ENCODE measurements around the gene CSNK1G2. TPM values are rescaled to one million over a fixed set of nuclear protein-coding genes. Genes with fewer than 3 reads are reported as not detected.

The CSNK1G2 gene
- total RNA-seq, 6 experiments from 2014 or later: 44.8 to 52.0 (median 51.1) TPM

DNA sequence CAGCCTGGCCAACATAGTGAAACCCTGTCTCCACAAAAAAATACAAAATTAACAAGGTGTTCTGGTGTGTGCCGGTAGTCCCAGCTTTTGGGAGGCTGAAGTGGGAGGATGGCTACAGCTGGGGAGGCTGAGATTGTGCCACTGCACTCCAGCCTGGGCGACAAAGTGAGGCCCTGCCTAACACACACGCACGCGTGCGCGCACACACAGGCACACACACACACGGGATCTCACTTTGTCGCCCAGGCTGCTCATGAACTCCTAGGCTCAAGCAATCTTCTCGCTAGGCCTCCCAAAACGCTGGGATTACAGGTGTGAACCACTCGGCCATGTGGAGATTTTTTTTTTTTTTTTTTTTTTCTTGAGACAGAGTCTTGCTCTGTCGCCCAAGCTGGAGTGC lies 77.8 kb downstream of the CSNK1G2 start:
- no peaks in the 10 kb centered on the region for H3K9me3 Mint-ChIP-seq
- TF ChIP-seq, protein P1, sequence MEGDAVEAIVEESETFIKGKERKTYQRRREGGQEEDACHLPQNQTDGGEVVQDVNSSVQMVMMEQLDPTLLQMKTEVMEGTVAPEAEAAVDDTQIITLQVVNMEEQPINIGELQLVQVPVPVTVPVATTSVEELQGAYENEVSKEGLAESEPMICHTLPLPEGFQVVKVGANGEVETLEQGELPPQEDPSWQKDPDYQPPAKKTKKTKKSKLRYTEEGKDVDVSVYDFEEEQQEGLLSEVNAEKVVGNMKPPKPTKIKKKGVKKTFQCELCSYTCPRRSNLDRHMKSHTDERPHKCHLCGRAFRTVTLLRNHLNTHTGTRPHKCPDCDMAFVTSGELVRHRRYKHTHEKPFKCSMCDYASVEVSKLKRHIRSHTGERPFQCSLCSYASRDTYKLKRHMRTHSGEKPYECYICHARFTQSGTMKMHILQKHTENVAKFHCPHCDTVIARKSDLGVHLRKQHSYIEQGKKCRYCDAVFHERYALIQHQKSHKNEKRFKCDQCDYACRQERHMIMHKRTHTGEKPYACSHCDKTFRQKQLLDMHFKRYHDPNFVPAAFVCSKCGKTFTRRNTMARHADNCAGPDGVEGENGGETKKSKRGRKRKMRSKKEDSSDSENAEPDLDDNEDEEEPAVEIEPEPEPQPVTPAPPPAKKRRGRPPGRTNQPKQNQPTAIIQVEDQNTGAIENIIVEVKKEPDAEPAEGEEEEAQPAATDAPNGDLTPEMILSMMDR (IDR thresholded peaks at IDR 0.05): no peak

DNA sequence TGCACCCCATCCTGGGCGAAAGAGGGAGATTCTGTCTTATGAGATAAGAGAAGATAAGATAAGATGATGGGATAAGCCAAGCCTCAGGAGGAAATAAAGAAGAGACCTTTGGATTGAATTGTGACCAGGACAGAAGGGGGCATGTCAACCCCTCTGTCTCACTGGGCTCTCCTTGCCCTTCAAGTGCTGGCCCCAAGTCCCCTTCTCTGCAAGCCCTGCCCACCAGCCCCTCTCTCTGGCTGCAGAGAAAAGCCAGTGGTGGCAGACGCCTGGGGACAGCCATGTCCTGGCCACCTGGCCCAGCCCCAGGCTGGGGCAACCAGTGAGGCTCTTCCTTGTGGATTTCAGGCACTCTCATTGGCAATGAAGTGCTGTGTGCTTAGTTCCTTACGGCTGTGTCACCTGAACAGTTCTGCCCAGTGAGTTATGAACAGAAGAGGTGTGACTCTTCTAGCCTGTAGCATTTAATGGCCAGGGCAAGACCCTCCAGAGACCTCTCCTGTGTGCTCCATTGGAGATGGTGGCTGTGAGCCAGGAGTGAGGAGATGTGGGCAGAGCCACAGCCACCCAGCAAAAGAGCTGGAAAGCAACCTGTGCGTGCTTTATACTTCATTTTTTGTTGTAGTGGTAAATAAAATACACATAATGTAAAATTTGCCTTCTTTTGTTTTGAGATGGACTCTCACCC lies 80.6 kb downstream of the CSNK1G2 start:
- H3K36me3 Mint-ChIP-seq (ENCODE audit: low read depth): no peaks in the 10 kb centered on the region; the same call in 1 of the 2 replicates
- H3K9me3 Mint-ChIP-seq: peaks cover 6% of the 10 kb centered on the region
- no peak for DNase-seq
- no peak overlapping the region for H3K27ac Mint-ChIP-seq
- no peaks in the 10 kb centered on the region for H3K4me1 Mint-ChIP-seq (ENCODE audit: low read depth)
- TF ChIP-seq, protein P1 (IDR thresholded peaks at IDR 0.05): no peak
- H3K27me3 Mint-ChIP-seq (ENCODE audit: insufficient read depth): peaks cover 2% of the 10 kb centered on the region
- H3K4me3 Mint-ChIP-seq: no peak overlapping the region

More for the DNA sequence above, 77.8 kb downstream of the CSNK1G2 start:
- Mint-ChIP-seq H3K27ac (no peak overlapping the region), H3K4me1 (ENCODE audit: low read depth) (no peaks in the 10 kb centered on the region), H3K4me3 (no peak overlapping the region), H3K36me3 (ENCODE audit: low read depth) (no peaks in the 10 kb centered on the region), H3K27me3 (ENCODE audit: insufficient read depth) (peaks cover 2% of the 10 kb centered on the region; the same call in 1 of the 2 replicates)
- DNase-seq: no peak

DNA sequence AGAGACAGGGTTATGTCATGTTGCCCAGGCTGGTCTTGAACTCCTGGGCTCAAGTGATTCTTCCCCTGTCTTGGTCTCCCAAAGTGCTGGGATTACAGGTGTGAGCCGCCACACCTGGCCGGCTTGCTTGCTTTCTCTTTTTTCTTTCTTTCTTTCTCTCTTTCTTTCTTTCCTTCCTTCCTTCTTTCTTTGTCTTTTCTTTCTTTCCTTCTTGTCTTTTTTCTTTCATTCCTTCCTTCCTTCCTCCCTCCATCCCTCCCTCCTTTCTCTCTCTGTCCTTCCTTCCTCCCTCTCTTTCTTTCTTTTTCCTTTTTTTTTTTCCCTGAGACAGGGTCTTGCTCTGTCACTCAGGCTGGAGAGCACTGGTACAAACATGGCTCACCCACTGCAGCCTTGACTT lies 81.3 kb downstream of the CSNK1G2 start:
- peaks cover 6% of the 10 kb centered on the region for H3K9me3 Mint-ChIP-seq
- DNase-seq: no peak
- no peaks in the 10 kb centered on the region for H3K4me1 Mint-ChIP-seq (ENCODE audit: low read depth)
- H3K36me3 Mint-ChIP-seq (ENCODE audit: low read depth): no peaks in the 10 kb centered on the region; the same call in 1 of the 2 replicates
- H3K4me3 Mint-ChIP-seq: no peak overlapping the region
- TF ChIP-seq, protein P1 (IDR thresholded peaks at IDR 0.05): no peak
- peaks cover 2% of the 10 kb centered on the region for H3K27me3 Mint-ChIP-seq (ENCODE audit: insufficient read depth)
- H3K27ac Mint-ChIP-seq: no peak overlapping the region

DNA sequence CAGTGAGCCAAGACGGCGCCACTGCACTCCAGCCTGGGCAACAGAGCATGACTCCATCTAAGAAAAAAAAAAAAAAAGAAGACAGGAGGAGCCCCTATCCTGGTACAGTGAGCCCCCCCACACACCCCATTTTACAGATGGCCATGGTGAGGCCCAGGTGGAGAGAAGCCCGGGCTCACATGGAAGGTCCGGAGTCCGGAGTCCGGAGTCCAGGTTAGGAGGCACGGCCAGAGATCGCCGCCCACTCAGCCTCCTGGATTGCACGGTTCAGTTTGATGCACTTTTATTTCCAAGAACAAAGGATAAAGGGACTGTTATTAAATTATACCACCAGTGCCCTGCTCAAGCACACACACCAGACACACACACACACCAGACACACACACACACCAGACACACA lies 85.8 kb downstream of the CSNK1G2 start:
- Mint-ChIP-seq H3K36me3 (ENCODE audit: low read depth) (no peaks in the 10 kb centered on the region; the same call in 1 of the 2 replicates), H3K4me1 (ENCODE audit: low read depth) (peaks cover 7% of the 10 kb centered on the region), H3K27me3 (ENCODE audit: insufficient read depth) (peaks cover 2% of the 10 kb centered on the region), H3K27ac (no peak overlapping the region), H3K4me3 (no peak overlapping the region), H3K9me3 (peaks cover 6% of the 10 kb centered on the region)
- DNase-seq: no peak
- TF ChIP-seq, protein P1 (IDR thresholded peaks at IDR 0.05): no peak

DNA sequence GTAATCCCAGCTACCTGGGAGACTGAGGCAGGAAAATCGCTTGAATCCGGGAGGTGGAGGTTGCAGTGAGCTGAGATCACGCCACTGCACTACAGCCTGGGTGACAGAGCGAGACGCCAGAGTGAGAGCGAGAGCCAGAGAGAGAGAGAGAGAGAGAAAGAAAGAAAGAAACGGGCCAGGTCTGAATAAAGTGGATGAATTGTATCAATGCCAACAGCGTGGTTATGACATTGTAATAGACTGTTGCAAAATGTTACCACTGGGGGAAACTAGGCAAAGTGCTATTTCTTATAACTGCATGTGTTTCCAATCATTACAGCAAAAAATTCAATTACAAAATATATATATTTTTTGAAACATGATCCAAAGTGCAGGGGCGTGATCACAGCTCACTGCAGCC lies 86.4 kb downstream of the CSNK1G2 start:
- peak; percentile 61 for DNase-seq
- H3K27ac Mint-ChIP-seq: no peak overlapping the region
- peaks cover 12% of the 10 kb centered on the region for H3K4me1 Mint-ChIP-seq (ENCODE audit: low read depth)
- no peak overlapping the region for H3K4me3 Mint-ChIP-seq
- TF ChIP-seq, protein P1 (IDR thresholded peaks at IDR 0.05): 0 out of 2 replicates have a peak, but pooled peaks have one; percentile 28
- H3K36me3 Mint-ChIP-seq (ENCODE audit: low read depth): no peaks in the 10 kb centered on the region; the same call in 1 of the 2 replicates
- H3K27me3 Mint-ChIP-seq (ENCODE audit: insufficient read depth): peaks cover 2% of the 10 kb centered on the region
- H3K9me3 Mint-ChIP-seq: peaks cover 6% of the 10 kb centered on the region

Other genes starting within 250 kb of the CSNK1G2 start
- not detected for gene ONECUT3, start 187.7 kb upstream of the CSNK1G2 start, total RNA-seq (2021; fragmentation: NEBNext Ultra II Directional; extraction: Animal tissue kit (Norgen Biotek cat#: 25700))
- gene ATP8B3, start 128.9 kb upstream of the CSNK1G2 start, total RNA-seq (2021; fragmentation: NEBNext Ultra II Directional; extraction: Animal tissue kit (Norgen Biotek cat#: 25700)): 1 to 10 TPM; 4.9 to 8.8 (median 7.6) TPM
- gene REXO1, start 92.7 kb upstream of the CSNK1G2 start, total RNA-seq (2021; fragmentation: NEBNext Ultra II Directional; extraction: Animal tissue kit (Norgen Biotek cat#: 25700)): 10 to 100 TPM; 32.9 to 38.2 (median 34.6) TPM
- 10 to 100 TPM; 37.7 to 48.3 (median 41.6) TPM for gene KLF16, start 77.6 kb upstream of the CSNK1G2 start, total RNA-seq (2021; fragmentation: NEBNext Ultra II Directional; extraction: Animal tissue kit (Norgen Biotek cat#: 25700))
- 10 to 100 TPM; 61.0 to 80.0 (median 67.9) TPM for gene ABHD17A, start 55.7 kb upstream of the CSNK1G2 start, total RNA-seq (2021; fragmentation: NEBNext Ultra II Directional; extraction: Animal tissue kit (Norgen Biotek cat#: 25700))
- gene ADAT3, start 35.8 kb upstream of the CSNK1G2 start, total RNA-seq (2021; fragmentation: NEBNext Ultra II Directional; extraction: Animal tissue kit (Norgen Biotek cat#: 25700)): 1 to 10 TPM; 2.3 to 4.2 (median 3.0) TPM
- gene SCAMP4, start 35.8 kb upstream of the CSNK1G2 start, total RNA-seq (2021; fragmentation: NEBNext Ultra II Directional; extraction: Animal tissue kit (Norgen Biotek cat#: 25700)): 10 to 100 TPM; 51.7 to 84.8 (median 58.5) TPM
- 10 to 100 TPM; 74.1 to 95.6 (median 84.7) TPM for gene BTBD2, start 74.5 kb downstream of the CSNK1G2 start, total RNA-seq (2021; fragmentation: NEBNext Ultra II Directional; extraction: Animal tissue kit (Norgen Biotek cat#: 25700))
- 10 to 100 TPM; 61.5 to 82.9 (median 65.2) TPM for gene MKNK2, start 110.1 kb downstream of the CSNK1G2 start, total RNA-seq (2021; fragmentation: NEBNext Ultra II Directional; extraction: Animal tissue kit (Norgen Biotek cat#: 25700))
- gene MOB3A, start 155.2 kb downstream of the CSNK1G2 start, total RNA-seq (2021; fragmentation: NEBNext Ultra II Directional; extraction: Animal tissue kit (Norgen Biotek cat#: 25700)): 10 to 100 TPM; 47.1 to 52.6 (median 51.2) TPM
- 1 to 10 TPM in 5 of 6 experiments, under 1 TPM in 1; 0.68 to 1.9 (median 1.5) TPM for gene IZUMO4, start 155.7 kb downstream of the CSNK1G2 start, total RNA-seq (2021; fragmentation: NEBNext Ultra II Directional; extraction: Animal tissue kit (Norgen Biotek cat#: 25700))
- 100 to 1,000 TPM; 139 to 169 (median 151) TPM for gene AP3D1, start 210.4 kb downstream of the CSNK1G2 start, total RNA-seq (2021; fragmentation: NEBNext Ultra II Directional; extraction: Animal tissue kit (Norgen Biotek cat#: 25700))
- gene DOT1L, start 222.8 kb downstream of the CSNK1G2 start, total RNA-seq (2021; fragmentation: NEBNext Ultra II Directional; extraction: Animal tissue kit (Norgen Biotek cat#: 25700)): 10 to 100 TPM; 18.5 to 22.9 (median 21.3) TPM